Natural killer cell (primary cell): ENCODE data around the gene GNG7. TPM values are rescaled to one million over a fixed set of nuclear protein-coding genes. Genes with fewer than 3 reads are reported as not detected.

Experiments
- ATAC-seq, 3 donors: fragments of 150-1000 bp in 2 of 3; fragments of 200-7000 bp in 1 of 3; cut with Tn5 transposase; 1 replicate in 1 of 3; 2 replicates in 2 of 3; pipeline ENCODE4 v1.10.0; 2021; ENCODE audit warnings: mild to moderate bottlenecking in 2 of 3, moderate library complexity in 2 of 3
- DNase-seq, 2 donors: peaks; one replicate each; pipeline versions ENCODE4 v3.0.0 to v3.0.0-alpha.2; 2013 to 2021; ENCODE audit warnings: mixed read lengths in 1 of 2
- H3K27ac ChIP-seq: one replicate; pipeline ENCODE4 v1.5.1; 2013; ENCODE audit warnings: mild to moderate bottlenecking, low read length
- H3K27me3 ChIP-seq: one replicate; pipeline ENCODE4 v1.6.1; 2013; ENCODE audit warnings: low read length; ENCODE audit not compliant: control insufficient read depth, insufficient read depth
- H3K36me3 ChIP-seq: one replicate; pipeline ENCODE4 v1.6.1; 2013; ENCODE audit warnings: low read length; ENCODE audit not compliant: control insufficient read depth, insufficient read depth
- H3K4me1 ChIP-seq: one replicate; pipeline ENCODE4 v1.6.1; 2013; ENCODE audit warnings: low read length; ENCODE audit not compliant: control insufficient read depth, insufficient read depth
- H3K4me3 ChIP-seq: one replicate; pipeline ENCODE4 v1.5.1; 2013; ENCODE audit warnings: low read length
- H3K9me3 ChIP-seq: one replicate; pipeline ENCODE4 v1.6.1; 2013; ENCODE audit warnings: low read length; ENCODE audit not compliant: control insufficient read depth, insufficient read depth
- H3K27ac Mint-ChIP-seq, 2 donors: one replicate each; pipeline ENCODE4 v1.8.0; 2022; ENCODE audit warnings: mild to moderate bottlenecking in 2 of 2, mixed read lengths in 2 of 2, moderate library complexity in 1 of 2
- H3K27me3 Mint-ChIP-seq, 2 donors: one replicate each; pipeline ENCODE4 v1.8.0; 2022; ENCODE audit warnings: low read depth in 2 of 2, mixed read lengths in 2 of 2
- H3K36me3 Mint-ChIP-seq: one replicate; pipeline ENCODE4 v1.8.0; 2022; ENCODE audit warnings: mixed read lengths
- H3K4me1 Mint-ChIP-seq, 2 donors: one replicate each; pipeline ENCODE4 v1.8.0; 2022; ENCODE audit warnings: mixed read lengths in 2 of 2
- H3K4me3 Mint-ChIP-seq: one replicate; pipeline ENCODE4 v1.8.0; 2022; ENCODE audit warnings: mild to moderate bottlenecking, moderate library complexity, mixed read lengths
- H3K9me3 Mint-ChIP-seq, 2 donors: one replicate each; pipeline ENCODE4 v1.8.0; 2022; ENCODE audit warnings: mixed read lengths in 2 of 2
- WGBS: methylation state at CpG from one replicate; pipeline ENCODE4 v1.1.7; 2013; ENCODE audit warnings: missing lambda C conversion rate; ENCODE audit not compliant: insufficient coverage; 5-methylcytosine and 5-hydroxymethylcytosine counted together
- intact Hi-C: fragments of 100-400 bp; cut with micrococcal nuclease; formaldehyde crosslinking; loops from one replicate; pipeline ENCODE4 v1.14.2; 2022
- total RNA-seq, 4 donors: library from RNA; stranded (reverse); fragments of 120-200 nt in 1 of 4; gene quantifications; one replicate each; pipeline versions ENCODE4 v1.2.3 to v1.2.4, GENCODE V29; 2013 to 2022
- TF ChIP-seq, protein P1 (sequence below): fragments of 200-600 bp; IDR thresholded peaks from one replicate; pipeline ENCODE4 v1.8.0; 2022; ENCODE audit warnings: antibody characterized with exemption

GNG7 gene
- total RNA-seq, 3 donors from 2014 or later (not counting 1 experiment from before 2014, with no cell fraction given) = 0.75 to 4.8 (median 1.5) TPM

DNA sequence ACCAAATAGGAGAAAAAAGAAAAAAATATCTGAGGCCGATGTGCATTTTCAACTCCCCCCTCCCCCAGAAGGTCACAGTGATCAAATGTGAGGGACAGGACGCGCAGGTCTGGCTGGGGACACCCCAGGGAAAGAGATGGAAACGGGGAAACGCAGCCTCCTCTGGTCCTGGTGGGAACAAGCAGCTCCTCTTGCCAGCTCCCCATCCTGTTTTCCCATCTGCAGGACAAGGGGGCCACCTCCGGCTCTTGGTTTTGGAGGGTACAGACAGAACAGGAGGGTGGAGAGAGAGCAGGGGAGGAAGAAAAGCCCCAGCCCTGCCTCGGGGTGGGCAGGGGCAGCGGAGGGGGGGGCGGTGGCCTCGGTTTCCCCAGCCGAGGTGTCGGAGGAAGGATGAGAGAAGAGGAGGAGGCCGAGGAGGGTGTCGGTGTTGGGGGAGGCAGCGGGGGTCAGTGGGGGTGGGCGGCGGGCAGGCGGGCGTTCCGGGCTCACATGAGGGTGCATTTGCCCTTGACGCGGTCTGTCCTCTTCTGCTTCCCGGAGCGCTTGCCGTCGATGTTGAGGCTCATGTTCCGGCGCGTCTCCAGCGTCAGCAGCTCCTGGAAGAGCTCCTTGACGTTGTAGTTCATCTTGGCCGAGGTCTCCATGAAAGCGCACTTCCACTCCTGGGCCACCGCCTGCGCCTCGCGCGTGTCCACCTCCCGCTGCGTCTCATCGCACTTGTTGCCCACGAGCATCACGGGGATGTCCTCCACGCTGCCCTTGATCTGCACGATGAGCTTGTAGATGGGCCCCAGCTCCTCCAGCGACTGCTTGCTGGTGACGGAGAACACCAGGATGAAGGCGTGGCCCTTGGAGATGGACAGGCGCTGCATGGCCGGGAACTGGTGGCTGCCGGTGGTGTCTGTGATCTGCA lies 14.5 kb upstream of the GNG7 start:
- peaks cover 10% of the 10 kb centered on the region for H3K27me3 ChIP-seq
- peaks cover 3 to 8% of the 10 kb centered on the region in 2 donors for H3K9me3 Mint-ChIP-seq
- H3K27ac ChIP-seq = no peak overlapping the region
- H3K4me3 ChIP-seq = no peak overlapping the region
- ATAC-seq (no peak), DNase-seq (no peak)
- H3K36me3 ChIP-seq = no peaks in the 10 kb centered on the region
- WGBS = 93% methylated on average over 50 of the region's 51 CpGs
- H3K4me1 Mint-ChIP-seq = peaks cover 0 to 5% of the 10 kb centered on the region in 2 donors
- H3K9me3 ChIP-seq = peaks cover 7% of the 10 kb centered on the region
- intact Hi-C loops = no loop called here
- H3K27ac Mint-ChIP-seq = no peak overlapping the region
- H3K36me3 Mint-ChIP-seq = no peaks in the 10 kb centered on the region
- H3K4me1 ChIP-seq = peaks cover 11% of the 10 kb centered on the region
- no peak overlapping the region for H3K4me3 Mint-ChIP-seq
- peaks cover 0 to 5% of the 10 kb centered on the region in 2 donors for H3K27me3 Mint-ChIP-seq
- TF ChIP-seq, protein P1, sequence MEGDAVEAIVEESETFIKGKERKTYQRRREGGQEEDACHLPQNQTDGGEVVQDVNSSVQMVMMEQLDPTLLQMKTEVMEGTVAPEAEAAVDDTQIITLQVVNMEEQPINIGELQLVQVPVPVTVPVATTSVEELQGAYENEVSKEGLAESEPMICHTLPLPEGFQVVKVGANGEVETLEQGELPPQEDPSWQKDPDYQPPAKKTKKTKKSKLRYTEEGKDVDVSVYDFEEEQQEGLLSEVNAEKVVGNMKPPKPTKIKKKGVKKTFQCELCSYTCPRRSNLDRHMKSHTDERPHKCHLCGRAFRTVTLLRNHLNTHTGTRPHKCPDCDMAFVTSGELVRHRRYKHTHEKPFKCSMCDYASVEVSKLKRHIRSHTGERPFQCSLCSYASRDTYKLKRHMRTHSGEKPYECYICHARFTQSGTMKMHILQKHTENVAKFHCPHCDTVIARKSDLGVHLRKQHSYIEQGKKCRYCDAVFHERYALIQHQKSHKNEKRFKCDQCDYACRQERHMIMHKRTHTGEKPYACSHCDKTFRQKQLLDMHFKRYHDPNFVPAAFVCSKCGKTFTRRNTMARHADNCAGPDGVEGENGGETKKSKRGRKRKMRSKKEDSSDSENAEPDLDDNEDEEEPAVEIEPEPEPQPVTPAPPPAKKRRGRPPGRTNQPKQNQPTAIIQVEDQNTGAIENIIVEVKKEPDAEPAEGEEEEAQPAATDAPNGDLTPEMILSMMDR = no peak

DNA sequence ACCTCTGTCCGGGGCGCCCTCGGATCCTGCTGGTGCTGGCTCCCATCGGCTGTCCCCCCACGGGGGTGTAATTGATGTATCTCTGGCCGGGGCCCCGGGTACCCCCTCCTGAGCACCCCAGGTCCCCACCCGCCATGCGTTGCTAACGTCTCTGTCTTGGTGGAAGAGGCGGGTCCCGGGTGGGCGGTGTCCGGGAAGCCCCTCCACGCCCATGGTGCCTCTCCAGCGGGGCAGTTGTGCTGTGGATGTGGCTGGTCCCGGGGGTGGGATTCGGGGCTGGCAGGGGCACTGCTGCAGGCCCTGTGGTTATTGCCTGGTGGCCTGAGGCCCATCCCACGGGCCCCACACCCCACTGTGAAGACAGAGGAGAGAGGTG lies 13.8 kb upstream of the GNG7 start:
- TF ChIP-seq, protein P1 = no peak
- Mint-ChIP-seq H3K4me3 (no peak overlapping the region), H3K36me3 (no peaks in the 10 kb centered on the region), H3K9me3 (peaks cover 3 to 8% of the 10 kb centered on the region in 2 donors), H3K4me1 (peaks cover 0 to 5% of the 10 kb centered on the region in 2 donors), H3K27ac (no peak overlapping the region), H3K27me3 (peaks cover 5 to 8% of the 10 kb centered on the region in 2 donors)
- no peak for DNase-seq
- WGBS = 92% methylated on average over 19 of the region's 19 CpGs
- peaks cover 13% of the 10 kb centered on the region for H3K4me1 ChIP-seq
- ATAC-seq = no peak
- intact Hi-C loops = no loop called here
- no peak overlapping the region for H3K27ac ChIP-seq
- H3K36me3 ChIP-seq = no peaks in the 10 kb centered on the region
- H3K9me3 ChIP-seq = peaks cover 7% of the 10 kb centered on the region
- no peak overlapping the region for H3K4me3 ChIP-seq
- peaks cover 7% of the 10 kb centered on the region for H3K27me3 ChIP-seq

DNA sequence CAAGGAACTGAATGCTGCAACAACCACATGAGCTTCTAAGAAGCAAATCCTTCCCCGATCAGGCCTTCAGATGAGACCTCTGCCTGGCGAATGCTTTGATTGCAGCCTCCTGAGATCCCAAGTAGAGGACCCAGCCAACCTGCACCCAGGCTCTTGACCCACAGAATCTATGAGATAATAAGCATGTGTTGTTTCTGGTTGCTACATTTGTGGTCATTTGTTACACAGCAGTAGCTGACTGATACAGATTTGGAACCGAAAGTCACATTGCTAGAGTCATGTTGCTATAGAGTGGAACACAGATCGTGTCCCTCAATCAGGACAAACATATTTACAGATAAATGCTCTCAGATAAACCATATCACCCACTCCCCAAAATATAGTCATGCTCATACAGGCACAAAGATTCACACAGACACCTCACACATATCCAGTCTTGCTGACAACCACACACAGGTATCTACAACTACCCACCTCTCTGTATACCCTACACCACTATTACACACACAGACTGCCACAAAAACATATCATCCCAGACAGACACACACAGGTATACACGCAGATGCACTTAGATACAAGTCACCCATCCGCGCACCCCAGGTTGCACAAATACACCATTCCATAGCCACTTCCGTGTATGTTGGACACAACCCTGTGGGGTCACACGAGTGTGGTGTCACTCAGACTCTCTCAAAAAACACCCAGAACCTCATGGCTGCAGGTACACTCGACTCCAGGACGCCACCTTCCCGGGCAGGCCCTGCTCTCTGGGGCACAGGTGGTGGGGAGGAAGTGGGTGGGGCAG lies 13.2 kb upstream of the GNG7 start:
- 94% methylated on average over 12 of the region's 12 CpGs for whole genome bisulfite sequencing
- Mint-ChIP-seq H3K4me1 (peaks cover 0 to 5% of the 10 kb centered on the region in 2 donors), H3K9me3 (peaks cover 3 to 8% of the 10 kb centered on the region in 2 donors), H3K27ac (peak overlapping the region in 1 of 2 donors; percentile 42), H3K36me3 (no peaks in the 10 kb centered on the region), H3K4me3 (no peak overlapping the region), H3K27me3 (peaks cover 6 to 8% of the 10 kb centered on the region in 2 donors)
- Histone ChIP-seq H3K27me3 (peaks cover 6% of the 10 kb centered on the region), H3K4me3 (no peak overlapping the region), H3K4me1 (peaks cover 17% of the 10 kb centered on the region), H3K36me3 (no peaks in the 10 kb centered on the region), H3K9me3 (peaks cover 7% of the 10 kb centered on the region), H3K27ac (no peak overlapping the region)
- DNase-seq (no peak), ATAC-seq (no peak)
- intact Hi-C loops = no loop called here
- TF ChIP-seq, protein P1 = no peak
